ENCODE results near the gene PTGES3L. TPM values are rescaled to one million over a fixed set of nuclear protein-coding genes. Genes with fewer than 3 reads are reported as not detected.

The PTGES3L gene
- total and polyA plus RNA-seq, 2 of the 13 experiments (the other 11 are each of a cell fraction or from before 2014, with no cell fraction given), result 1.2 to 2.9 TPM

- peak; percentile 63; the same call in 1 of the 2 replicates for TF ChIP-seq LRRFIP1 (CRISPR knock-in tag; conservative IDR thresholded peaks at IDR 0.05)
- TF ChIP-seq DR1 (CRISPR knock-in tag; IDR thresholded peaks at IDR 0.05), result peak; percentile 99
- no peak for TF ChIP-seq NFRKB (IDR thresholded peaks at IDR 0.05)
- TF ChIP-seq MLXIP (CRISPR knock-in tag; IDR thresholded peaks at IDR 0.05; ENCODE audit: borderline replicate concordance), result no peak
- no peak; the same call in 1 of the 2 replicates for TF ChIP-seq PLSCR1 (CRISPR knock-in tag; IDR thresholded peaks at IDR 0.05; ENCODE audit: borderline replicate concordance)
- TF ChIP-seq ZNF282 (IDR thresholded peaks at IDR 0.05; ENCODE audit: partially characterized antibody), result no peak
- TF ChIP-seq KMT2A (CRISPR knock-in tag; IDR thresholded peaks at IDR 0.05), result peak; percentile 91
- TF ChIP-seq ZNF263 (CRISPR knock-in tag; IDR thresholded peaks at IDR 0.05), result peak; percentile 99
- TF ChIP-seq ZNF407 (CRISPR knock-in tag; IDR thresholded peaks at IDR 0.05; ENCODE audit: not compliant biosample characterization), result peak; percentile 84
Measured at GRCh38 chr17:42997984-42998938, 18.4 kb upstream of the PTGES3L start, which contains the start of gene RPL27 (continued).

Measured in HepG2 (cell line).